HEK293 (cell line): ENCODE data around the gene TMIE.

Experiments
- INSM2 ChIP-seq: fragments of 450-650 bp; formaldehyde crosslinking; IDR thresholded peaks from 2 replicates; pipeline ENCODE4 v1.5.1; 2016; ENCODE audit warnings: missing biosample characterization, missing genetic modification characterization
- PATZ1 ChIP-seq: fragments of 450-650 bp; formaldehyde crosslinking; IDR thresholded peaks from 2 replicates; pipeline ENCODE4 v1.5.1; 2016; ENCODE audit warnings: missing biosample characterization, missing genetic modification characterization
- TCF7L2 ChIP-seq: IDR thresholded peaks from 2 replicates; pipeline ENCODE4 v1.6.1; 2011; ENCODE audit warnings: low read depth, mild to moderate bottlenecking, inconsistent platforms, low read length, moderate library complexity, borderline replicate concordance
- ZBTB1 ChIP-seq: fragments of 450-650 bp; formaldehyde crosslinking; IDR thresholded peaks from 2 replicates; pipeline ENCODE4 v1.5.1; 2016; ENCODE audit warnings: missing biosample characterization, missing genetic modification characterization
- ZNF138 ChIP-seq: fragments of 450-650 bp; formaldehyde crosslinking; IDR thresholded peaks from 2 replicates; pipeline ENCODE4 v1.5.1; 2016; ENCODE audit warnings: missing biosample characterization, missing genetic modification characterization, borderline replicate concordance
- TF ChIP-seq, protein P1 (sequence below): fragments of 450-650 bp; formaldehyde crosslinking; IDR thresholded peaks from 2 replicates; pipeline ENCODE4 v1.5.1; 2016; ENCODE audit warnings: missing biosample characterization, missing genetic modification characterization
- TF ChIP-seq, protein P2 (sequence below): fragments of 450-650 bp; formaldehyde crosslinking; conservative IDR thresholded peaks from 2 replicates; pipeline ENCODE4 v1.5.1; 2016; ENCODE audit warnings: low read depth, missing biosample characterization, missing genetic modification characterization

DNA sequence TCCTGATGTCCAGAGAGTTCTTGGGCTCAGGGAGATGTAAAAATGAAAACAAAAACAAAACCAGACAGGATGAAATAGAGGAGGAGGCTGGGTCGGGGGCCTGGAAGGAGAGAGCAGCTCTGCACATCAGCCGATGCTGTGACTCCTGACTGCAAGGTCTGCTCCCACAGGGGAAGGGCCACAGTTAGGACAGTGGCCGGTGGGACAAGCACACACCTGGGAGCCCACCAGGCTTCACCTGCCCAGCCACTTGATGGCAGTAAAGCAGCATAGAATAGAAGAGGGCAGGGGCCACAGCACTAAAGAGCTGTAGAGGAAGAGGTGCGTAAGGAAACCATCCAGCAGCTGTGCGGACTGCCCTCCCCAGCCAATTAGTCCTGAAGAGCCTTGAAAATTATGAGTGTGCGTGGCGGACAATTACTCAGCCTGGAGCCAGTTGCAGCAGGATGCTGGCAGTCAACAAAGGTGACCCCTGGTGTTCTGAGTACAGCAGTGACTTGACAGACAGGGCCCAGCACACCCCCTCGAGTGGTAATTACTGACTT, 37.5 kb upstream of the TMIE start:
- TF ChIP-seq, protein P1, sequence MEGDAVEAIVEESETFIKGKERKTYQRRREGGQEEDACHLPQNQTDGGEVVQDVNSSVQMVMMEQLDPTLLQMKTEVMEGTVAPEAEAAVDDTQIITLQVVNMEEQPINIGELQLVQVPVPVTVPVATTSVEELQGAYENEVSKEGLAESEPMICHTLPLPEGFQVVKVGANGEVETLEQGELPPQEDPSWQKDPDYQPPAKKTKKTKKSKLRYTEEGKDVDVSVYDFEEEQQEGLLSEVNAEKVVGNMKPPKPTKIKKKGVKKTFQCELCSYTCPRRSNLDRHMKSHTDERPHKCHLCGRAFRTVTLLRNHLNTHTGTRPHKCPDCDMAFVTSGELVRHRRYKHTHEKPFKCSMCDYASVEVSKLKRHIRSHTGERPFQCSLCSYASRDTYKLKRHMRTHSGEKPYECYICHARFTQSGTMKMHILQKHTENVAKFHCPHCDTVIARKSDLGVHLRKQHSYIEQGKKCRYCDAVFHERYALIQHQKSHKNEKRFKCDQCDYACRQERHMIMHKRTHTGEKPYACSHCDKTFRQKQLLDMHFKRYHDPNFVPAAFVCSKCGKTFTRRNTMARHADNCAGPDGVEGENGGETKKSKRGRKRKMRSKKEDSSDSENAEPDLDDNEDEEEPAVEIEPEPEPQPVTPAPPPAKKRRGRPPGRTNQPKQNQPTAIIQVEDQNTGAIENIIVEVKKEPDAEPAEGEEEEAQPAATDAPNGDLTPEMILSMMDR (tag by site-specific recombination) = no peak
- no peak for TF ChIP-seq ZBTB1 (tag by site-specific recombination)
- TF ChIP-seq TCF7L2 = no peak
- no peak for TF ChIP-seq ZNF138 (tag by site-specific recombination)
- TF ChIP-seq, protein P2, sequence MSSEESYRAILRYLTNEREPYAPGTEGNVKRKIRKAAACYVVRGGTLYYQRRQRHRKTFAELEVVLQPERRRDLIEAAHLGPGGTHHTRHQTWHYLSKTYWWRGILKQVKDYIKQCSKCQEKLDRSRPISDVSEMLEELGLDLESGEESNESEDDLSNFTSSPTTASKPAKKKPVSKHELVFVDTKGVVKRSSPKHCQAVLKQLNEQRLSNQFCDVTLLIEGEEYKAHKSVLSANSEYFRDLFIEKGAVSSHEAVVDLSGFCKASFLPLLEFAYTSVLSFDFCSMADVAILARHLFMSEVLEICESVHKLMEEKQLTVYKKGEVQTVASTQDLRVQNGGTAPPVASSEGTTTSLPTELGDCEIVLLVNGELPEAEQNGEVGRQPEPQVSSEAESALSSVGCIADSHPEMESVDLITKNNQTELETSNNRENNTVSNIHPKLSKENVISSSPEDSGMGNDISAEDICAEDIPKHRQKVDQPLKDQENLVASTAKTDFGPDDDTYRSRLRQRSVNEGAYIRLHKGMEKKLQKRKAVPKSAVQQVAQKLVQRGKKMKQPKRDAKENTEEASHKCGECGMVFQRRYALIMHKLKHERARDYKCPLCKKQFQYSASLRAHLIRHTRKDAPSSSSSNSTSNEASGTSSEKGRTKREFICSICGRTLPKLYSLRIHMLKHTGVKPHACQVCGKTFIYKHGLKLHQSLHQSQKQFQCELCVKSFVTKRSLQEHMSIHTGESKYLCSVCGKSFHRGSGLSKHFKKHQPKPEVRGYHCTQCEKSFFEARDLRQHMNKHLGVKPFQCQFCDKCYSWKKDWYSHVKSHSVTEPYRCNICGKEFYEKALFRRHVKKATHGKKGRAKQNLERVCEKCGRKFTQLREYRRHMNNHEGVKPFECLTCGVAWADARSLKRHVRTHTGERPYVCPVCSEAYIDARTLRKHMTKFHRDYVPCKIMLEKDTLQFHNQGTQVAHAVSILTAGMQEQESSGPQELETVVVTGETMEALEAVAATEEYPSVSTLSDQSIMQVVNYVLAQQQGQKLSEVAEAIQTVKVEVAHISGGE (tag by site-specific recombination) = no peak
- no peak; the same call in 1 of the 2 replicates for TF ChIP-seq PATZ1 (tag by site-specific recombination)
- TF ChIP-seq INSM2 = no peak
